MG63 (cell line): ENCODE results near the gene PDZD2. TPM values are rescaled to one million over a fixed set of nuclear protein-coding genes. Genes with fewer than 3 reads are reported as not detected.
"Not testable (repeated sequence)": the region's sequence is repeated elsewhere in the genome, so short reads cannot be mapped to it uniquely, and the experiment has no call there.

Source experiments
- DNase-seq: peaks from one replicate; pipeline ENCODE4 v3.0.0-alpha.2; 2020
- H3K27me3 ChIP-seq: fragments of 250-450 bp; sonication (Bioruptor Pico); 2 replicates; pipeline ENCODE4 v1.5.1; 2020; ENCODE audit warnings: mild to moderate bottlenecking, moderate library complexity
- H3K36me3 ChIP-seq: fragments of 250-450 bp; sonication (Bioruptor Pico); 2 replicates; pipeline ENCODE4 v1.5.1; 2020; ENCODE audit warnings: mild to moderate bottlenecking, moderate library complexity
- H3K4me3 ChIP-seq: fragments of 250-450 bp; sonication (Bioruptor Pico); 2 replicates; pipeline ENCODE4 v1.5.1; 2020; ENCODE audit warnings: mild to moderate bottlenecking, moderate library complexity
- H3K9me3 ChIP-seq: fragments of 250-450 bp; sonication (Bioruptor Pico); 2 replicates; pipeline ENCODE4 v1.5.1; 2020; ENCODE audit warnings: mild to moderate bottlenecking, moderate library complexity
- total RNA-seq: library from RNA; depleted of rRNA; stranded (reverse); fragments of >200 nt; shearing (Covaris generic); gene quantifications from 2 replicates; pipeline ENCODE4 v1.2.3, GENCODE V29; 2014; ENCODE audit warnings: low replicate concordance

Gene PDZD2
- total RNA-seq, 1 experiment from 2014 or later, result 0.13 TPM

- H3K27me3 ChIP-seq, result no peaks in the 10 kb centered on the region
- DNase-seq, result no peak
- H3K36me3 ChIP-seq, result no peaks in the 10 kb centered on the region
- no peak overlapping the region for H3K4me3 ChIP-seq
- no peaks in the 10 kb centered on the region for H3K9me3 ChIP-seq
These were observed 325.1 kb downstream of the PDZD2 start for GRCh38 chr5:31964007-31964360.

- DNase-seq, result no peak
- no peaks in the 10 kb centered on the region for H3K27me3 ChIP-seq
- H3K36me3 ChIP-seq, result no peaks in the 10 kb centered on the region
- no peaks in the 10 kb centered on the region for H3K9me3 ChIP-seq
- no peak overlapping the region for H3K4me3 ChIP-seq
These were observed 326.3 kb downstream of the PDZD2 start for GRCh38 chr5:31965227-31965626.

DNA sequence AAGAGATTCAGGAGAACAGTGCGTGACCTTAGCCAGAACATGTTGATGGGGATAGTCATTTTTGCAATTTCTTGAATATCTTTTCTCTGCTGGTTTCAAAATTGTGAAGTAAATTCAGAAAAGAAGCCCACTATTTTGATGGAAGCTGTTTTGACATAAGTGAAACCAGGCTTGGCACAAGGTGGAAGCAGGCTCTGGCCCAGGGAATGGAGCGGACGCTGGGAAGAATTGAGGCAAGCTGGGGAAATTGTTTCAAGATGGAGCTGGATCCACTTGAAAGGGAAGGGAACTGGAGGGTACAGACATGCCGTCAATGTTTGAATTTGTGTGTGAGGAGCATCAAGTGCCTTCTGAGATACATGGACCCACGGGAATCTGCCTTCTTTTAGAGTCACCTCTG, 328.0 kb downstream of the PDZD2 start:
- no peaks in the 10 kb centered on the region for H3K27me3 ChIP-seq
- H3K9me3 ChIP-seq, result no peaks in the 10 kb centered on the region
- DNase-seq, result no peak

GRCh38 chr5:31967461-31967860, 328.5 kb downstream of the PDZD2 start:
- H3K9me3 ChIP-seq, result no peaks in the 10 kb centered on the region
- H3K27me3 ChIP-seq, result no peaks in the 10 kb centered on the region
- DNase-seq, result no peak
- H3K4me3 ChIP-seq, result no peak overlapping the region
- no peaks in the 10 kb centered on the region for H3K36me3 ChIP-seq

More for the DNA sequence above, 328.0 kb downstream of the PDZD2 start:
- H3K4me3 ChIP-seq, result no peak overlapping the region
- no peaks in the 10 kb centered on the region for H3K36me3 ChIP-seq

GRCh38 chr5:31972558-31972957, 333.6 kb downstream of the PDZD2 start:
- Histone ChIP-seq H3K4me3 (no peak overlapping the region), H3K27me3 (no peaks in the 10 kb centered on the region), H3K36me3 (no peaks in the 10 kb centered on the region), H3K9me3 (0 out of 2 replicates have a peak, but pooled peaks cover 2% of the 10 kb centered on the region)
- DNase-seq, result no peak

- H3K9me3 ChIP-seq, H3K4me3 ChIP-seq, H3K27me3 ChIP-seq, DNase-seq, H3K36me3 ChIP-seq: not testable (repeated sequence)
These were observed 336.3 kb downstream of the PDZD2 start for GRCh38 chr5:31975189-31975612.

GRCh38 chr5:31976169-31976568, 337.2 kb downstream of the PDZD2 start:
- no peak overlapping the region for H3K4me3 ChIP-seq
- no peaks in the 10 kb centered on the region for H3K36me3 ChIP-seq
- DNase-seq, result no peak
- H3K27me3 ChIP-seq, result no peaks in the 10 kb centered on the region
- 0 out of 2 replicates have a peak, but pooled peaks cover 2% of the 10 kb centered on the region for H3K9me3 ChIP-seq

DNA sequence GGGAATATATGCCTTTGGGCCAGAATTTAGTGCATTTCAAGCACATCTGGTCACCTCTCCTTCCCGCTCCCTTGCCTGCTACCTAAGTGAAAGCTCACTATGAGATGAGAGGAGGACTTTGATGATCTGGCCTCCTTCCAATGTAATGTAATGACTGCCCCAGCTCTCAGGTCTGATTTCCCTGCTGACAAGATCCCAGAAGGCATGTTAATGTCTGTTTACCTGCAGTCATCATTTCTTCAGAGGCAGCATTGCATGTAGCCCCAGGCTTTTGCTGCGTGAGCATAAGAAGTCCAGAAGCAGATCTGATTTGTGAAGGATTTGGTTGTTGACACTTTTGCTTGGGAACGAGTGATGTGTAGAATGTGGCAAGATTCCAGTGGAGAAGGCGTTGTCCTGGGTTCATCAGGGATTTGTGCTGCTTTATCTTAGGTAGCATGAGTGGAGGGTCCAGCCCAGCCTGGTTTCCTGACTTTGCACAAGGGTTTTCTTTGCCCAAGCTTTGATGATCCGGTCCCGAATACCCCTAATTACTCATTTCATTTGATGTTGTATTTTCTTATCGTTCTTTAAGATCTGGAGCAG, 342.5 kb downstream of the PDZD2 start:
- Histone ChIP-seq H3K4me3 (no peak overlapping the region), H3K27me3 (no peaks in the 10 kb centered on the region), H3K36me3 (no peaks in the 10 kb centered on the region), H3K9me3 (no peaks in the 10 kb centered on the region)
- no peak for DNase-seq

- H3K4me3 ChIP-seq, result no peak overlapping the region
- H3K9me3 ChIP-seq, result no peaks in the 10 kb centered on the region
- DNase-seq, result no peak
- H3K27me3 ChIP-seq, result no peaks in the 10 kb centered on the region
- H3K36me3 ChIP-seq, result no peaks in the 10 kb centered on the region
These were observed 343.1 kb downstream of the PDZD2 start for GRCh38 chr5:31982027-31982426.

- Histone ChIP-seq H3K36me3 (no peaks in the 10 kb centered on the region), H3K27me3 (no peaks in the 10 kb centered on the region), H3K4me3 (no peak overlapping the region), H3K9me3 (no peaks in the 10 kb centered on the region; the same call in 1 of the 2 replicates)
- DNase-seq, result no peak
These were observed 343.7 kb downstream of the PDZD2 start for GRCh38 chr5:31982621-31983020.

DNA sequence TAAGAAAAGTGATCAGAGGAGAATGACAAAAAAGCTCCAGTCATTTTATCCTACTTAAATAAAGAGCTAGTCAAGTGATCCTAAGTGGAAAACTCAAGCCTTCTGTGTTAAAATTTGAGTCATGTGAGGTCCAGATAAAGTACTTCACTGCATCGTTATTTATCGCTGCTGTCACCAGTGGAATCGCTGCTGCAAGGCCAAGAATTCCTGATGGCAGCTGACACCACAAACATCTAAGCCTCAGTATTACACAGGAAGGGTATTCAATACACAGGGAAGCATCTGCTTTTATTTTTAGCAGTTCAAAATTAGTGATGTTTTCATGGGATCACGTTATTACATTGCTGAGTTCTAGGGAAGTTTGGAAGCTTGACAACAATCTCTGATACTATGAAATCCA, 344.9 kb downstream of the PDZD2 start:
- no peaks in the 10 kb centered on the region; the same call in 1 of the 2 replicates for H3K9me3 ChIP-seq
- H3K27me3 ChIP-seq, result no peaks in the 10 kb centered on the region
- DNase-seq, result no peak
- no peak overlapping the region for H3K4me3 ChIP-seq
- H3K36me3 ChIP-seq, result no peaks in the 10 kb centered on the region

DNA sequence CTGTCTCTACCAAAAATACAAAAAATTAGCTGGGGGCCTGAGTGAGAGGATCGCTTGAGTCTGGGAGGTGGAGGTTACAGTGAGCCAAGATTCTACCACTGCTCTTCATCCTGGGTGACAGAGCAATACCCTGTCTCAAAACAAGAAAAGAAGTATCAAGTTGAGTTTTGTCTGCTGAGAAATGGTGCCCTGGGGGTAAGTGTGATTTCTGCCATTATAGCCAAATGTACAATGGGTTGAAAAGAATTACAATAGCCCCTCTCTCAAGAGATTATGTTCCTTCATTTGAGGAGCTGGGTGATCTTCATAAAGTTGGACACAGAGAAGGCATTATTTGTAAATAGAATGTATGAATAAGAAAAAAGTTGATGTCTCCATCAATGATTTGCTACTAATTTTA, 345.8 kb downstream of the PDZD2 start:
- Histone ChIP-seq H3K9me3 (no peaks in the 10 kb centered on the region; the same call in 1 of the 2 replicates), H3K4me3 (no peak overlapping the region), H3K36me3 (no peaks in the 10 kb centered on the region), H3K27me3 (no peaks in the 10 kb centered on the region)
- DNase-seq, result no peak

DNA sequence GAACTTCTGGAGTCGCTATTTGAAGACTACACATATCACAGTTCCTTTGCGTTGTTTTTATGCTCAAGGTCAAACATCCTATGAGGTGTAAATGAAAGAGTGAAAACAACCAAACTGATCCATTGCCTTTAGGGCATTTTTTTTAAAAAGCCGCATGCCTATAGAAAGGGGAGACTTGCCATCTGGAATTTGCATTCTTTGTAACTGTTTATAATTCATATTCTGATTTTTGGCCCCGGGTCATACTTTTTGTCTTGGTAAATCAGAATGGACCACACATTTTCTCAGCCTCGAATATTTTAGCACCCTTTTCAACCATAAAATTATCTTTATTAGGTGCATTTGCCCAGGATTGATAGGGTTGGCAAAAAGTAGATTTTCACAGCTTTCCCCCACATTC, 347.2 kb downstream of the PDZD2 start:
- H3K4me3 ChIP-seq, result no peak overlapping the region
- H3K36me3 ChIP-seq, result no peaks in the 10 kb centered on the region
- H3K9me3 ChIP-seq, result no peaks in the 10 kb centered on the region; the same call in 1 of the 2 replicates
- DNase-seq, result no peak
- H3K27me3 ChIP-seq, result no peaks in the 10 kb centered on the region

DNA sequence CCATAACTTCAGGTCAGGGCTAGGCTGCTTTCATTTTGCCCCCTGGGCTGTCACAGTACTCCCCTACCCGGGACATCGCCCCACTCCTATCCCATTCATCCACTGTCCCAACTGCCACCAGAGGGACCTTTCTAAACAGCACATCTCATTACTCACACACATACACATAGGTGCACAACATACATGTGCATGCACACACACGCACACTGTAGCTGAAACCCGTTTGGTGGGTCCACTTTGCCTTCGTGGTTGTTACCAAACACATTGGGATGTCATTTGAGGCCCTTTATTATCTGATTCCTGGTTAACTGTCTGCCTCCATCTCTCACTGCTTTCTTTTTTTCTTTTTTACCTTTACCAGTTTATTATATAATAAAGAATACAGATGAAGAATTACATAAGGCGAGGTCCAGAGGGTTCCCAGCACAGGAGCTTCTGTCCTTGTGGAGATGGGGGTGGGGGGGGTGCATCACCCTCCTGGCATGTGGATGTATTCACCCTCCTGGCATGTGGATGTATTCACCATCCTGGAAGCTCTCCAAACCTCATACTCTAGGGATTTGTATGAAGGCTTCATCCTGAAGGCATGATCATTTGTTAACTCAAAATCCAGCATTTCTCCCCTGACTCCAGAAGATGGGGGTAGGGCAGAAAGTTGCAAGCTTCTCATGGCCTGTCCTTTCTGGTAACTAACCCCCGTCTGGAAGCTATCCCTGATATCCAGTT, 349.2 kb downstream of the PDZD2 start:
- H3K4me3 ChIP-seq, result no peak overlapping the region

GRCh38 chr5:31990081-31990650, 351.2 kb downstream of the PDZD2 start:
- H3K4me3 ChIP-seq, result no peak overlapping the region
- no peaks in the 10 kb centered on the region; the same call in 1 of the 2 replicates for H3K9me3 ChIP-seq
- peak; percentile 19 for DNase-seq
- H3K36me3 ChIP-seq, result no peaks in the 10 kb centered on the region
- H3K27me3 ChIP-seq, result no peaks in the 10 kb centered on the region

More for the DNA sequence above, 349.2 kb downstream of the PDZD2 start:
- peak; percentile 82 for DNase-seq
- no peaks in the 10 kb centered on the region; the same call in 1 of the 2 replicates for H3K9me3 ChIP-seq
- no peaks in the 10 kb centered on the region for H3K36me3 ChIP-seq
- H3K27me3 ChIP-seq, result no peaks in the 10 kb centered on the region

DNA sequence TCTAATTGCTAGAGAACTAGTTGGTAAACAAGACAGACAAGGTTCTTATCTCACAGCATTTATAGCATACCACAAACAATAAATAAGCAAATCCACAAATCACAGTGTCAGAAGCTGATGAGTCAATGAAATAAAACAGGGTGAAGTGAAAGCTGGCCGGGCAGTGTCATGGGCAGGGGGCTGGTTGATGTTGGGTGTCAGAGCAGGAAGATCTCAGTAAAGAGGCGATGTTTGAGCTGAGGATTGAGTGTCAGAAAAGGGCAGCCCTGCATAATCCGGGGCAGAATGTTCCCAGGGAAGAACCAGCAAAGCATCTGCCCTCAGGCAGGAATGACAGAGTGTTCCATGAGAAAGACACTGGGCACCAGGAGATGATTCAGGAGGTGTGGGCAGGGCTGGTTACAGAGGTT, 351.8 kb downstream of the PDZD2 start:
- peak; percentile 30 for DNase-seq
- Histone ChIP-seq H3K36me3 (no peaks in the 10 kb centered on the region), H3K27me3 (no peaks in the 10 kb centered on the region), H3K9me3 (no peaks in the 10 kb centered on the region; the same call in 1 of the 2 replicates), H3K4me3 (no peak overlapping the region)

- Histone ChIP-seq H3K27me3 (no peaks in the 10 kb centered on the region), H3K36me3 (no peaks in the 10 kb centered on the region), H3K9me3 (no peaks in the 10 kb centered on the region; the same call in 1 of the 2 replicates), H3K4me3 (no peak overlapping the region)
- no peak for DNase-seq
These were observed 353.4 kb downstream of the PDZD2 start for GRCh38 chr5:31992377-31992776.
